Osteoblast (primary cell): Measurements from ENCODE around the gene RNF125. TPM values are rescaled to one million over a fixed set of nuclear protein-coding genes. Genes with fewer than 3 reads are reported as not detected.

ENCODE experiments used
- DNase-seq: peaks from one replicate; pipeline ENCODE4 v3.0.0; 2011; ENCODE audit warnings: low spot score, mixed read lengths; ENCODE audit not compliant: insufficient read length; ENCODE audit errors: missing footprints
- H2AFZ ChIP-seq: 2 replicates; pipeline ENCODE4 v1.6.0; 2011; ENCODE audit warnings: mild to moderate bottlenecking, low read length
- H3K27ac ChIP-seq: 2 replicates; pipeline ENCODE4 v1.5.1; 2011; ENCODE audit warnings: mild to moderate bottlenecking, low read depth, low read length, moderate library complexity
- H3K27me3 ChIP-seq: 2 replicates; pipeline ENCODE4 v1.6.0; 2012; ENCODE audit warnings: mild to moderate bottlenecking, control low read depth, inconsistent platforms, low read length, moderate library complexity; ENCODE audit not compliant: insufficient read depth
- H3K36me3 ChIP-seq: 2 replicates; pipeline ENCODE4 v1.5.1; 2011; ENCODE audit warnings: mild to moderate bottlenecking, low read length, control low read depth, moderate library complexity; ENCODE audit not compliant: insufficient read depth
- H3K4me1 ChIP-seq: 2 replicates; pipeline ENCODE4 v1.5.1; 2011; ENCODE audit warnings: mild to moderate bottlenecking, low read length, control low read depth, moderate library complexity; ENCODE audit not compliant: insufficient read depth
- H3K4me2 ChIP-seq: 2 replicates; pipeline ENCODE4 v1.6.0; 2011; ENCODE audit warnings: mild to moderate bottlenecking, low read length; ENCODE audit not compliant: insufficient read depth
- H3K4me3 ChIP-seq: fragments of 200-600 bp; sonication (generic); 3 replicates; pipeline ENCODE4 v1.5.1; 2012; ENCODE audit warnings: mild to moderate bottlenecking, low read length, inconsistent platforms; ENCODE audit not compliant: insufficient read depth
- H3K79me2 ChIP-seq: 2 replicates; pipeline ENCODE4 v1.6.0; 2012; ENCODE audit warnings: mild to moderate bottlenecking, low read length, control low read depth, inconsistent platforms; ENCODE audit not compliant: insufficient read depth
- H3K9me3 ChIP-seq: 2 replicates; pipeline ENCODE4 v1.5.1; 2011; ENCODE audit warnings: low read depth, low read length, control low read depth
- H4K20me1 ChIP-seq: 2 replicates; pipeline ENCODE4 v1.6.0; 2012; ENCODE audit warnings: mild to moderate bottlenecking, low read length, control low read depth; ENCODE audit not compliant: insufficient read depth
- CTCF ChIP-seq: IDR thresholded peaks from 2 replicates; pipeline ENCODE4 v1.5.1; 2011; ENCODE audit warnings: mild to moderate bottlenecking, low read depth, low read length, moderate library complexity; ENCODE audit errors: extremely low read depth
- total RNA-seq: library from RNA; depleted of rRNA; stranded (reverse); fragments of >200 nt; gene quantifications from 2 replicates; pipeline ENCODE4 v1.2.3, GENCODE V29; 2012

Gene RNF125
- total RNA-seq, 1 donor, result under 0.01 TPM

- Histone ChIP-seq H3K4me1 (no peaks in the 10 kb centered on the region), H3K27me3 (no peaks in the 10 kb centered on the region), H3K4me3 (no peak overlapping the region), H3K79me2 (no peaks in the 10 kb centered on the region), H2AFZ (no peak overlapping the region), H3K36me3 (no peaks in the 10 kb centered on the region), H3K27ac (no peak overlapping the region), H4K20me1 (no peaks in the 10 kb centered on the region), H3K9me3 (no peaks in the 10 kb centered on the region), H3K4me2 (no peak overlapping the region)
- no peak for TF ChIP-seq CTCF
- DNase-seq, result no peak
Measured at GRCh38 chr18:32049393-32050171, 31.0 kb downstream of the RNF125 start.

DNA sequence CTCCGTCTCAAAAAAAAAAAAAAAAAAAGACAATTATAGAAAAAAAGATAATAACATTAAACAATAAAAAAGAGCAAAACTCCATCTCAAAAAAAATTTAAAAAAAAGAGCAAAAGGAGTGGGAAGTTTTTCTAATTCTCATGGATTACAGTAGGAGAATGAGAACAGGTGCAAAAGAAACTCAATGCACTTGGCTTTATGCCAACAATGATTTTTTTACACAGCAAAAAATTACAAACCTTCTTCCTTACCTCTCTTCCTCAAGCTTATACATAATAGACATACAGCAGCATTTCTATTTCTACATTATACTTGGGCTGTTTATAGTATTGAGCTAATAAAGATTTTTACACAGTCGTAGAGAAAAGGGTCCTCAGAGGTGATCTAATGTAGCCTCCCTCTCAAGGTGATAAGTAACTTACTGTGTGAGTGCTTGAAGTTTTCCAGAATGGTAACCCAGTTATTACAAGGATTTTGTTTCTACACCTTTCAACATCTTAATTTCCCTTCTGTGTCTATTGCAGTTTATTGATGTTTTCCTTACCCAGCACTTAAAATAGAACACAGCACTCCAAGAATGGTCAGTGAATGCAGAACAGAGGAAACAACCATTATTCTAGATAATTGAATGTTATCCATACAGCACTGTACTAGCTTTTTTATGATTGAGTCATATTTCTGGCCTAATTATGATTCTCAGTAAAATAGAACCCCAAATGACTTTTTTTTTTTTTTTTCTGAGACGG lies 38.2 kb downstream of the RNF125 start:
- Histone ChIP-seq H3K9me3 (no peaks in the 10 kb centered on the region), H4K20me1 (no peaks in the 10 kb centered on the region), H2AFZ (no peak overlapping the region), H3K27ac (no peak overlapping the region), H3K36me3 (no peaks in the 10 kb centered on the region), H3K79me2 (no peaks in the 10 kb centered on the region), H3K4me2 (no peak overlapping the region), H3K4me1 (no peaks in the 10 kb centered on the region), H3K4me3 (no peak overlapping the region), H3K27me3 (no peaks in the 10 kb centered on the region)
- no peak for DNase-seq
- no peak for TF ChIP-seq CTCF

GRCh38 chr18:32057624-32058165 lies 39.1 kb downstream of the RNF125 start:
- H3K79me2 ChIP-seq, result no peaks in the 10 kb centered on the region
- no peak overlapping the region for H3K4me3 ChIP-seq
- no peak for TF ChIP-seq CTCF

GRCh38 chr18:32060026-32060425 lies 41.4 kb downstream of the RNF125 start:
- no peaks in the 10 kb centered on the region for H3K79me2 ChIP-seq
- H3K4me3 ChIP-seq, result no peak overlapping the region
- no peaks in the 10 kb centered on the region for H3K36me3 ChIP-seq
- no peaks in the 10 kb centered on the region for H3K4me1 ChIP-seq
- H3K27ac ChIP-seq, result no peak overlapping the region
- peak; percentile 27 for DNase-seq
- H3K4me2 ChIP-seq, result no peak overlapping the region
- H2AFZ ChIP-seq, result no peak overlapping the region
- no peaks in the 10 kb centered on the region for H3K9me3 ChIP-seq
- H4K20me1 ChIP-seq, result no peaks in the 10 kb centered on the region
- no peak for TF ChIP-seq CTCF
- no peaks in the 10 kb centered on the region for H3K27me3 ChIP-seq

More at GRCh38 chr18:32057624-32058165, 39.1 kb downstream of the RNF125 start:
- no peak for DNase-seq
- H3K27me3 ChIP-seq, result no peaks in the 10 kb centered on the region
- H3K27ac ChIP-seq, result no peak overlapping the region
- no peaks in the 10 kb centered on the region for H4K20me1 ChIP-seq
- H2AFZ ChIP-seq, result no peak overlapping the region
- no peaks in the 10 kb centered on the region for H3K9me3 ChIP-seq
- no peak overlapping the region for H3K4me2 ChIP-seq
- H3K4me1 ChIP-seq, result no peaks in the 10 kb centered on the region
- no peaks in the 10 kb centered on the region for H3K36me3 ChIP-seq
